ENCODE data around the gene DHX29.

Gene DHX29

DNA sequence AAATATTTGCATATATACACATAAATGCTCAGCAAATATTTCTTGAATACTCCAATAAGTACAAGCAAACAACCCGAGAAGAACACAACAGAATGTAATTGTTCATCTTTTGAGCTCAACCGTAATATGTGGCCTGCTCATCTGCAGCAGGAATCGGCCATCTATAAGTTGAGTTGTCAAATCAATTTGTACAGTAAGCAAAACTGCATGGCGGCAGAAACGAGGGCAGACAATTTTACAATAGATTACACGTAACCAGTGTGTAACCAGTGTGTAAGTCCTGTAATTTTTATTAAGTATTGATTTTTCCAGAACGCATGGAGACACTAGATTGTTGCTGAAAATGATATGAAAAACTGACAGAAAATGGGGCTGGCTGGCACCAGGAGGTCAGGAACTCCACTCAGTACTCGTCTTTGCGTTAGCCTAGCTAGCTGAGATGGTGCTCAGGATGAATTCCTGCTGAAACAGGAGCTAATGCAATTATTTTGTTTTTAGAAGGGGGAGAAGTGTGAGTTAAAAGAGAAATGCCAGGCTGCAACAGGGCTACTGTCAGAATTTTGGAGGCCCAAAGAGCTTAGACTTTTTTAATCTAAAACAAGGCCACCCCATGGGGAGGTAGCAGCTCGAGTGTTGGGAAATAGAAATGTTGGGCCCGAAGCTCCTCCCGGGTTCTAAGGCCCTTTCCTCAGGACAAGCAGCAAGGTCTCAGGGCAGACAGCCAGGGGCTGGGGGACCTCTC lies 682 bp downstream of the DHX29 start:
- no peak for DNase-seq (ENCODE audit: low read depth, low spot score)
- POLR2A ChIA-PET: interaction anchor here (0.7 kb wide), 1 partner anchor 528 kb away, joined by 3 read pairs; no protein-coding TSS in a partner anchor

DNA sequence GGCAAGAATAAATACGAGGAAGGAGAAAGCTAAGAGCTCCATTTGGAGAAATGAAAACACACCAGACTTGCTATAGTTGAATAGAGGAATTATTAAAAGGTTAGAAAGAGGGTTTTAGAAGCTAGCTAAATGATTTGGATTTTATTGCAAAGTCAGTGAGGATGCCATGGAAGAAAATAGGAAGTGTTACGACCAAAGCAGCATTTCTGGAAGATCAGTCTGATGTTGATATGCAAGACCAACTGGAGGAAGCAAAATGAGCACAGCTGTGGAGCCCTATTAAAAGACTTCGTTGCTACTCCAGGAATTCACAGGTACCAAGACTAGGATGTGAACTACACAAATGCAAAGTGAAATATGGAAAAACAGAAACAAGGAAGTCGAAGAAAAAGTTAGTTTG lies 2.1 kb downstream of the DHX29 start:
- ChIA-PET POLR2A (no interaction called here), CTCF (interaction anchor here (1.0 to 3.3 kb wide), 5 partner anchors 74 to 630 kb away, joined by 3 to 15 read pairs (median 4); no protein-coding TSS in a partner anchor)
- TF ChIP-seq, protein P1, sequence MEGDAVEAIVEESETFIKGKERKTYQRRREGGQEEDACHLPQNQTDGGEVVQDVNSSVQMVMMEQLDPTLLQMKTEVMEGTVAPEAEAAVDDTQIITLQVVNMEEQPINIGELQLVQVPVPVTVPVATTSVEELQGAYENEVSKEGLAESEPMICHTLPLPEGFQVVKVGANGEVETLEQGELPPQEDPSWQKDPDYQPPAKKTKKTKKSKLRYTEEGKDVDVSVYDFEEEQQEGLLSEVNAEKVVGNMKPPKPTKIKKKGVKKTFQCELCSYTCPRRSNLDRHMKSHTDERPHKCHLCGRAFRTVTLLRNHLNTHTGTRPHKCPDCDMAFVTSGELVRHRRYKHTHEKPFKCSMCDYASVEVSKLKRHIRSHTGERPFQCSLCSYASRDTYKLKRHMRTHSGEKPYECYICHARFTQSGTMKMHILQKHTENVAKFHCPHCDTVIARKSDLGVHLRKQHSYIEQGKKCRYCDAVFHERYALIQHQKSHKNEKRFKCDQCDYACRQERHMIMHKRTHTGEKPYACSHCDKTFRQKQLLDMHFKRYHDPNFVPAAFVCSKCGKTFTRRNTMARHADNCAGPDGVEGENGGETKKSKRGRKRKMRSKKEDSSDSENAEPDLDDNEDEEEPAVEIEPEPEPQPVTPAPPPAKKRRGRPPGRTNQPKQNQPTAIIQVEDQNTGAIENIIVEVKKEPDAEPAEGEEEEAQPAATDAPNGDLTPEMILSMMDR (IDR thresholded peaks at IDR 0.05; ENCODE audit: insufficient read depth, low read length, missing control alignments): no peak
- DNase-seq (ENCODE audit: low read depth, low spot score): no peak
- H3K4me3 ChIP-seq (ENCODE audit: low read depth, low read length): peak overlapping the region; percentile 86; the same call in 1 of the 2 replicates

More for the DNA sequence above, 682 bp downstream of the DHX29 start:
- H3K4me3 ChIP-seq (ENCODE audit: low read depth, low read length): peak overlapping the region; percentile 86
- TF ChIP-seq, protein P1 (IDR thresholded peaks at IDR 0.05; ENCODE audit: insufficient read depth, low read length, missing control alignments): no peak
- CTCF ChIA-PET: interaction anchor here (1.2 to 3.3 kb wide), 8 partner anchors 15 to 402 kb away, joined by 4 to 15 read pairs (median 5); no protein-coding TSS in a partner anchor

- H3K4me3 ChIP-seq (ENCODE audit: low read depth, low read length): no peak overlapping the region
- POLR2A ChIA-PET: no interaction called here
- CTCF ChIA-PET: interaction anchor here (1.9 to 3.3 kb wide), 2 partner anchors 133 to 631 kb away, joined by 5 to 15 read pairs; no protein-coding TSS in a partner anchor
- no peak for DNase-seq (ENCODE audit: low read depth, low spot score)
- TF ChIP-seq, protein P1 (IDR thresholded peaks at IDR 0.05; ENCODE audit: insufficient read depth, low read length, missing control alignments): no peak
Measured at GRCh38 chr5:55304584-55304983, 2.9 kb downstream of the DHX29 start.

- no peak overlapping the region for H3K4me3 ChIP-seq (ENCODE audit: low read depth, low read length)
- ChIA-PET POLR2A (no interaction called here), CTCF (no interaction called here)
- TF ChIP-seq, protein P1 (IDR thresholded peaks at IDR 0.05; ENCODE audit: insufficient read depth, low read length, missing control alignments): no peak
- DNase-seq (ENCODE audit: low read depth, low spot score): peak; percentile 82
Measured at GRCh38 chr5:55303238-55303690, 4.2 kb downstream of the DHX29 start.

DNA sequence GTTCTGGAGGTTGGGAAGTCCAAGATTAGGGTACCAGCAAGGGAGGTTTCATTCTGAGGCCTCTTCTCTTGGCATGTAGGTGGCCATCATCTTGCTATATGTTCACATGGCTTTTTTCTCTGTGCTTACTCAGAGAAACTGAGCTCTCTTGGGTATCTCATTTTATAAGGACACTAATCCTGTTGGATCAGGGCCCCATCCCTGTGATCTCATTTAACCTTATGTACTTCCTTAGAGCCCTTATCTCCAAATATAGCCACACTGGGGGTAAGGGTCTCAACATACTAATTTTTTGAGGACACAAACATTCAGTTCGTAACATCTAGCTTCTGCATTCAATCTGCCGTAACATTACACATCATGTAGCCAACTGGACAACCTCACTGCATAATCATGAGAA lies 6.6 kb downstream of the DHX29 start:
- ChIA-PET POLR2A (no interaction called here), CTCF (no interaction called here)
- DNase-seq (ENCODE audit: low read depth, low spot score): no peak
- H3K4me3 ChIP-seq (ENCODE audit: low read depth, low read length): no peak overlapping the region
- TF ChIP-seq, protein P1 (IDR thresholded peaks at IDR 0.05; ENCODE audit: insufficient read depth, low read length, missing control alignments): no peak

- ChIA-PET CTCF (no interaction called here), POLR2A (no interaction called here)
- H3K4me3 ChIP-seq (ENCODE audit: low read depth, low read length): no peak overlapping the region
- DNase-seq (ENCODE audit: low read depth, low spot score): no peak
- TF ChIP-seq, protein P1 (IDR thresholded peaks at IDR 0.05; ENCODE audit: insufficient read depth, low read length, missing control alignments): no peak
Measured at GRCh38 chr5:55294935-55295334, 12.6 kb downstream of the DHX29 start.

All from AG04449 (cell line).